ENCODE data around the gene COA5.

- no peak for TF ChIP-seq YY1 (IDR thresholded peaks at IDR 0.05; ENCODE audit: insufficient read depth, insufficient read length)
- TF ChIP-seq SUZ12 (IDR thresholded peaks at IDR 0.05; ENCODE audit: extremely low read depth, insufficient read depth, insufficient read length), result no peak
Observed at GRCh38 chr2:98571121-98571701, 37.1 kb downstream of the COA5 start.
